Stomach (tissue), 4 donors: ENCODE measurements around the gene ZBTB32.

Experiments
- CTCF ChIP-seq, 7 experiments: fragments of 450-650 bp in 4 of 7; fragments of 200-600 bp in 3 of 7; sonication (generic) in 3 of 7; IDR thresholded peaks; one replicate each; pipeline ENCODE4 v1.5.1; 2016 to 2019; ENCODE audit warnings: antibody characterized with exemption in 7 of 7, control low read depth in 2 of 7, mild to moderate bottlenecking in 1 of 7
- EP300 ChIP-seq: sonication (generic); formaldehyde crosslinking; IDR thresholded peaks from one replicate; pipeline ENCODE4 v1.6.1; 2017; ENCODE audit warnings: antibody characterized with exemption
- POLR2A ChIP-seq, 4 donors: fragments of 450-650 bp; IDR thresholded peaks; one replicate each; pipeline ENCODE4 v1.6.1; 2016; ENCODE audit warnings: antibody characterized with exemption in 4 of 4, control low read depth in 2 of 4, mild to moderate bottlenecking in 1 of 4, moderate library complexity in 1 of 4
- POLR2AphosphoS5 ChIP-seq, 3 donors: sonication (generic); formaldehyde crosslinking; IDR thresholded peaks; one replicate each; pipeline ENCODE4 v1.6.1; 2016; ENCODE audit warnings: antibody characterized with exemption in 3 of 3

GRCh38 chr19:35757231-35757748, 52.9 kb downstream of the ZBTB32 start:
- TF ChIP-seq CTCF (IDR thresholded peaks at IDR 0.05): no peak
- peak in 1 of 4 donors; percentile 10 for TF ChIP-seq POLR2A (IDR thresholded peaks at IDR 0.05)
- TF ChIP-seq POLR2AphosphoS5 (IDR thresholded peaks at IDR 0.05): peak; percentile 74 to 94 (median 79)
- peak; percentile 93 for TF ChIP-seq EP300
